Adrenal gland (tissue), 12 donors: ENCODE measurements around the gene RALGAPB. TPM values are rescaled to one million over a fixed set of nuclear protein-coding genes. Genes with fewer than 3 reads are reported as not detected.

Experiments used
- DNase-seq, 7 donors: peaks; one replicate each; pipeline ENCODE4 v3.0.0-alpha.2; 2019 to 2020
- H3K27ac ChIP-seq, 5 donors: fragments of 200-600 bp; sonication (generic) in 4 of 5; 1 replicate in 3 of 5; 2 replicates in 2 of 5; pipeline versions ENCODE4 v1.5.1 to v1.8.0; 2016 to 2020; ENCODE audit warnings: mild to moderate bottlenecking in 1 of 5
- H3K27me3 ChIP-seq: fragments of 200-600 bp; 2 replicates; pipeline ENCODE4 v1.8.0; 2021
- H3K36me3 ChIP-seq, 2 donors: fragments of 200-600 bp; replicated peaks in 1 of 2; 1 replicate in 1 of 2; 2 replicates in 1 of 2; pipeline versions ENCODE4 v1.5.1 to v1.8.0; 2018 to 2022
- H3K4me1 ChIP-seq, 2 donors: fragments of 200-600 bp; replicated peaks in 1 of 2; 1 replicate in 1 of 2; 2 replicates in 1 of 2; pipeline versions ENCODE4 v1.5.1 to v1.8.0; 2018 to 2021
- H3K4me3 ChIP-seq, 4 donors: fragments of 200-600 bp; sonication (generic) in 3 of 4; one replicate each; pipeline ENCODE4 v1.5.1; 2016 to 2018
- H3K9me3 ChIP-seq, 3 donors: fragments of 200-600 bp; sonication (generic) in 1 of 3; replicated peaks in 1 of 3; 1 replicate in 2 of 3; 2 replicates in 1 of 3; pipeline versions ENCODE4 v1.5.1 to v1.8.0; 2016 to 2021
- CTCF ChIP-seq, 6 experiments: fragments of 450-650 bp in 4 of 6; fragments of 200-600 bp in 2 of 6; sonication (generic) in 1 of 6; IDR thresholded peaks; 1 replicate in 5 of 6; 2 replicates in 1 of 6; pipeline versions ENCODE4 v1.5.1 to v1.8.0; 2016 to 2021; ENCODE audit warnings: antibody characterized with exemption in 6 of 6, mild to moderate bottlenecking in 2 of 6, moderate library complexity in 1 of 6
- POLR2A ChIP-seq, 2 donors: fragments of 450-650 bp; IDR thresholded peaks; one replicate each; pipeline ENCODE4 v1.6.1; 2017; ENCODE audit warnings: antibody characterized with exemption in 2 of 2, mild to moderate bottlenecking in 2 of 2, moderate library complexity in 1 of 2
- WGBS, 4 donors: extraction: QIAGEN DNeasy Blood & Tissue Kit in 2 of 4; methylation state at CpG; one replicate each; pipeline versions ENCODE4 v1.1.5 to v1.1.7; 2013 to 2017; 5-methylcytosine and 5-hydroxymethylcytosine counted together
- intact Hi-C, 2 donors: fragments of 100-400 bp; cut with DNase I; formaldehyde crosslinking; loops; one replicate each; pipeline versions ENCODE4 v1.14.1 to v1.15.0; 2022 to 2023
- polyA plus RNA-seq, 3 donors: library from polyadenylated mRNA; stranded (reverse); fragments of 200-250 nt in 2 of 3; fragments of 350-450 nt in 1 of 3; fragmentation: Illumina TruSeq in 1 of 3; extraction: RNeasy Lipid Tissue Mini Kit (QIAGEN cat#74804) in 1 of 3; gene quantifications; one replicate each; pipeline ENCODE4 v1.2.3, GENCODE V29; 2013 to 2014
- total RNA-seq, 9 donors: library from RNA; depleted of rRNA in 4 of 9; stranded (reverse); fragments of >200 nt in 4 of 9; fragments of 120-200 nt in 1 of 9; fragmentation: NEBNext Ultra II Directional in 1 of 9; extraction: Animal tissue kit (Norgen Biotek cat#: 25700) in 1 of 9; gene quantifications; one replicate each; pipeline versions ENCODE4 v1.1.0 to v1.2.4, GENCODE V29; 2013 to 2023
- donor health status: healthy with polysubstance abuse.
- donor health status: Bipolar disorder and iron deficiency.
- donor health status: DM: yes; HTN: yes; CAD: no.
- donor health status: DM: no; HTN: no; CAD: no.
- donor health status: DM: no; HTN: no; CAD: no.
- donor health status: DM: yes; HTN: yes; CAD: no.

The RALGAPB gene
- total and polyA plus RNA-seq, 12 donors = 11.7 to 44.7 (median 31.7) TPM

GRCh38 chr20:38434301-38434741 is 38.3 kb upstream of the RALGAPB start:
- Histone ChIP-seq H3K27me3 (no peaks in the 10 kb centered on the region), H3K4me1 (peaks cover 6 to 19% of the 10 kb centered on the region in 2 donors), H3K36me3 (peaks cover 0 to 44% of the 10 kb centered on the region in 2 donors), H3K9me3 (no peaks in the 10 kb centered on the region), H3K4me3 (peak overlapping the region in 2 of 4 donors; percentile 64 to 81), H3K27ac (peak overlapping the region; percentile 67 to 88 (median 87))
- 1 to 5% (median 4%) methylated on average over 7 to 16 of the region's 16 CpGs for WGBS, 4 donors
- intact Hi-C loops = no loop called here
- peak in 4 of 7 donors; percentile 37 to 63 (median 50) for DNase-seq
- no peak for TF ChIP-seq CTCF (IDR thresholded peaks at IDR 0.05)
- TF ChIP-seq POLR2A (IDR thresholded peaks at IDR 0.05) = no peak

GRCh38 chr20:38434770-38435554 is 37.7 kb upstream of the RALGAPB start, which contains the start of gene SNHG17:
SNHG17 (minus strand) TSS chr20:38435328.
- H3K4me1 ChIP-seq = peaks cover 6 to 19% of the 10 kb centered on the region in 2 donors
- peak within 1 kb of the TSS; percentile 20 to 81 (median 61) for H3K4me3 ChIP-seq
- DNase-seq = peak; percentile 88 to 96 (median 93)
- H3K27ac ChIP-seq = peak within 1 kb of the TSS; percentile 67 to 88 (median 87)
- peak; percentile 65 to 74 for TF ChIP-seq POLR2A (IDR thresholded peaks at IDR 0.05)
- peak; percentile 99 to 100 (median 100) for TF ChIP-seq CTCF (IDR thresholded peaks at IDR 0.05)
- H3K9me3 ChIP-seq = no peaks in the 10 kb centered on the region
- H3K27me3 ChIP-seq = no peaks in the 10 kb centered on the region
- intact Hi-C loops = no loop called here
- 0 to 1% (median 1%) methylated on average over 31 to 65 of the region's 65 CpGs for WGBS, 4 donors
- peaks cover 0 to 37% of the 10 kb centered on the region in 2 donors for H3K36me3 ChIP-seq

GRCh38 chr20:38435555-38435939 is 37.1 kb upstream of the RALGAPB start:
- H3K27ac ChIP-seq = no peak overlapping the region
- WGBS, 4 donors = 58 to 60% (median 59%) methylated on average over 6 of the region's 6 CpGs

More at GRCh38 chr20:38435555-38435939, 37.1 kb upstream of the RALGAPB start:
- TF ChIP-seq CTCF (IDR thresholded peaks at IDR 0.05) (no peak), POLR2A (IDR thresholded peaks at IDR 0.05) (no peak)
- intact Hi-C loops = no loop called here
- Histone ChIP-seq H3K36me3 (peaks cover 0 to 32% of the 10 kb centered on the region in 2 donors), H3K4me1 (peaks cover 6 to 19% of the 10 kb centered on the region in 2 donors), H3K27me3 (no peaks in the 10 kb centered on the region), H3K9me3 (no peaks in the 10 kb centered on the region), H3K4me3 (no peak overlapping the region)
- no peak for DNase-seq
